ENCODE data around the gene SLAMF7. TPM values are rescaled to one million over a fixed set of nuclear protein-coding genes. Genes with fewer than 3 reads are reported as not detected.
A peak's percentile ranks its signal among the peaks of the same experiment; 100 is the strongest.

Gene SLAMF7
- total and polyA plus RNA-seq, 2 of the 8 experiments (the other 6 are each of a cell fraction or from before 2014, with no cell fraction given) = not detected

GRCh38 chr1:160748181-160748877 lies 9.3 kb downstream of the SLAMF7 start:
- H4K20me1 ChIP-seq (replicated peaks in 1 of 2; ENCODE audit: control insufficient read depth in 1 of 2, insufficient read depth in 2 of 2, low read length in 2 of 2) = no peaks in the 10 kb centered on the region
- H3K18ac ChIP-seq (ENCODE audit: extremely low read depth, low read length) = no peak overlapping the region
- no peak overlapping the region for H2BK120ac ChIP-seq (replicated peaks; ENCODE audit: low read depth, low read length)
- H3K23ac ChIP-seq (ENCODE audit: insufficient read length) = no peak overlapping the region
- H3K23me2 ChIP-seq (ENCODE audit: low read depth, low read length) = no peaks in the 10 kb centered on the region
- no peaks in the 10 kb centered on the region for H3K27me3 ChIP-seq (replicated peaks in 1 of 4; ENCODE audit: control insufficient read depth in 3 of 4, extremely low read depth in 1 of 4, insufficient read depth in 3 of 4, low read length in 3 of 4)
- no peak for TF ChIP-seq CHD2 (IDR thresholded peaks at IDR 0.05; ENCODE audit: low read length)
- peak; percentile 29 to 36; a peak in 3 of 4 replicates for TF ChIP-seq RAD21 (IDR thresholded peaks at IDR 0.05 in 1 of 2, conservative IDR thresholded peaks at IDR 0.05 in 1 of 2; ENCODE audit: low read depth in 2 of 2, low read length in 2 of 2)
- no peak for TF ChIP-seq BACH1 (IDR thresholded peaks at IDR 0.05; ENCODE audit: low read length)
- peak in 2 of 3 experiments; percentile 34 to 50; a peak in 2 of 4 replicates for TF ChIP-seq CTCF (IDR thresholded peaks at IDR 0.05; ENCODE audit: control extremely low read depth in 1 of 3, insufficient read depth in 1 of 3, low read depth in 1 of 3, low read length in 3 of 3)
- no peak overlapping the region for H3K4ac ChIP-seq (replicated peaks; ENCODE audit: insufficient read length, low read depth, low read length)
- no peak overlapping the region for H3K9ac ChIP-seq (replicated peaks in 1 of 4; ENCODE audit: extremely low read depth in 1 of 4, low read depth in 3 of 4, low read length in 3 of 4)
- H2BK20ac ChIP-seq (ENCODE audit: low read length) = no peak overlapping the region
- DNase-seq (ENCODE audit: low read depth in 1 of 2, low spot score in 2 of 2) (no peak), FAIRE-seq (peak; percentile 82)
- H4K5ac ChIP-seq (ENCODE audit: insufficient read length, low read depth, low read length) = no peak overlapping the region
- H3K36me3 ChIP-seq (ENCODE audit: control insufficient read depth in 2 of 4, insufficient read depth in 4 of 4, low read length in 3 of 4) = no peaks in the 10 kb centered on the region
- H3K79me1 ChIP-seq (ENCODE audit: low read depth, low read length) = no peaks in the 10 kb centered on the region
- H3K9me3 ChIP-seq (ENCODE audit: insufficient read depth in 2 of 2, low read depth in 1 of 2, low read length in 1 of 2) = no peaks in the 10 kb centered on the region
- 0 out of 2 replicates have a peak overlapping the region, but pooled peaks have one; percentile 15 for H2AK5ac ChIP-seq (ENCODE audit: low read depth, low read length)
- H2AFZ ChIP-seq (ENCODE audit: low read length) = no peak overlapping the region
- whole genome bisulfite sequencing, 2 experiments (ENCODE audit: extremely low coverage in 1 of 2, insufficient coverage in 1 of 2, insufficient read length in 1 of 2, insufficient replicate concordance in 2 of 2, low coverage in 1 of 2, low lambda C conversion rate in 2 of 2, missing lambda C conversion rate in 1 of 2) = 89% methylated on average over 10 of the region's 10 CpGs; no CpG with 5 or more reads in 1 of the 2 experiments
- H3K14ac ChIP-seq (ENCODE audit: insufficient read length) = no peak overlapping the region
- no peak overlapping the region for H4K91ac ChIP-seq (replicated peaks; ENCODE audit: insufficient read length, low read length)
- H3K4me2 ChIP-seq (ENCODE audit: insufficient read depth in 1 of 2, low read depth in 2 of 2, low read length in 2 of 2) = no peak overlapping the region
- peaks cover 0 to 5% (median 0%) of the 10 kb centered on the region in 4 experiments; a peak in 2 of 7 replicates for H3K4me1 ChIP-seq (replicated peaks in 1 of 4; ENCODE audit: control insufficient read depth in 3 of 4, insufficient read depth in 4 of 4, low read length in 3 of 4)
- POLR2A ChIA-PET (ENCODE audit: partially characterized antibody) = interaction anchor here (0.9 kb wide), 1 partner anchor 20 kb away, joined by 3 read pairs; no protein-coding TSS in a partner anchor
- peak overlapping the region; percentile 53; the same call in 1 of the 2 replicates for H2BK12ac ChIP-seq (ENCODE audit: low read depth, low read length)
- CTCF ChIA-PET (ENCODE audit: partially characterized antibody) = interaction anchor here (0.6 to 6.5 kb wide), 20 partner anchors 9 to 247 kb away, joined by 3 to 63 read pairs (median 4); partner anchors contain the start of genes ITLN2 and SLAMF7
- H3K4me3 ChIP-seq (ENCODE audit: extremely low read depth in 1 of 4, insufficient read depth in 2 of 4, low read depth in 3 of 4, low read length in 4 of 4) = no peak overlapping the region
- H2BK15ac ChIP-seq (ENCODE audit: low read length) = peak overlapping the region; percentile 75; the same call in 1 of the 2 replicates
- no peak overlapping the region for H3K27ac ChIP-seq (ENCODE audit: low read depth, low read length)
- no peaks in the 10 kb centered on the region for H3K79me2 ChIP-seq (ENCODE audit: control insufficient read depth in 1 of 2, insufficient read depth in 2 of 2, low read length in 2 of 2)
- no peak overlapping the region for H2BK5ac ChIP-seq (ENCODE audit: low read depth, low read length)
- no peak overlapping the region for H3K56ac ChIP-seq (replicated peaks; ENCODE audit: insufficient read length, low read depth, low read length)
- H4K8ac ChIP-seq (ENCODE audit: extremely low read depth, insufficient read depth, low read length) = no peak overlapping the region

Measured in H1 (cell line).